Prostate gland (tissue), 2 donors: ENCODE data around the gene INHBE.

ENCODE experiments used
- POLR2A ChIP-seq: fragments of 450-650 bp; IDR thresholded peaks from one replicate; pipeline ENCODE4 v1.6.1; 2016; ENCODE audit warnings: antibody characterized with exemption, mild to moderate bottlenecking
- POLR2AphosphoS5 ChIP-seq: sonication (generic); formaldehyde crosslinking; IDR thresholded peaks from one replicate; pipeline ENCODE4 v1.6.1; 2017; ENCODE audit warnings: antibody characterized with exemption
- TF ChIP-seq, protein P1 (sequence below), 4 experiments: fragments of 200-600 bp in 2 of 4; fragments of 450-650 bp in 2 of 4; sonication (generic) in 2 of 4; IDR thresholded peaks; 1 replicate in 3 of 4; 2 replicates in 1 of 4; pipeline ENCODE4 v1.5.1; 2016 to 2019; ENCODE audit warnings: antibody characterized with exemption in 4 of 4, mild to moderate bottlenecking in 2 of 4, moderate library complexity in 2 of 4

DNA sequence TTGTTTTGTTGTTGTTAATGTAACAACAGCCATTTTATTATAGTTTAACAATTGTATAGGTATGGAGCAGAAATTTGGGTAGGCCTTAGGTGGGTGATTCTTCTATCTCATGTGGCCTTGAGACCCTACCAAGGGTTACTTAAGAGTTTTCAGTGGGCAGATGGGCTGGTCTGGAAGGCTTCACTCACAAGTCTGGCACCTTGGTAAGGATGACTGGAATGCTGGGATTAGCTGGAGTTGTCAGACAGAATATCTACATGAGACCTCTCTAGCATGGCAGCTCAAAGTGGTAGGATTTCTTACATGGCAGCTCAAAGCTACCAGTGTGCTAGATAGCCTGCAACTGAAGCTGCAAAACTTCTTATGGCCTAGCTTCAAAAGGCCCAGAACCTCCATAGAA, 30.6 kb downstream of the INHBE start:
- TF ChIP-seq, protein P1, sequence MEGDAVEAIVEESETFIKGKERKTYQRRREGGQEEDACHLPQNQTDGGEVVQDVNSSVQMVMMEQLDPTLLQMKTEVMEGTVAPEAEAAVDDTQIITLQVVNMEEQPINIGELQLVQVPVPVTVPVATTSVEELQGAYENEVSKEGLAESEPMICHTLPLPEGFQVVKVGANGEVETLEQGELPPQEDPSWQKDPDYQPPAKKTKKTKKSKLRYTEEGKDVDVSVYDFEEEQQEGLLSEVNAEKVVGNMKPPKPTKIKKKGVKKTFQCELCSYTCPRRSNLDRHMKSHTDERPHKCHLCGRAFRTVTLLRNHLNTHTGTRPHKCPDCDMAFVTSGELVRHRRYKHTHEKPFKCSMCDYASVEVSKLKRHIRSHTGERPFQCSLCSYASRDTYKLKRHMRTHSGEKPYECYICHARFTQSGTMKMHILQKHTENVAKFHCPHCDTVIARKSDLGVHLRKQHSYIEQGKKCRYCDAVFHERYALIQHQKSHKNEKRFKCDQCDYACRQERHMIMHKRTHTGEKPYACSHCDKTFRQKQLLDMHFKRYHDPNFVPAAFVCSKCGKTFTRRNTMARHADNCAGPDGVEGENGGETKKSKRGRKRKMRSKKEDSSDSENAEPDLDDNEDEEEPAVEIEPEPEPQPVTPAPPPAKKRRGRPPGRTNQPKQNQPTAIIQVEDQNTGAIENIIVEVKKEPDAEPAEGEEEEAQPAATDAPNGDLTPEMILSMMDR (IDR thresholded peaks at IDR 0.05) = no peak
- TF ChIP-seq POLR2AphosphoS5 = no peak
- no peak for TF ChIP-seq POLR2A
